ENCODE data around the gene WDR1.

The WDR1 gene

DNA sequence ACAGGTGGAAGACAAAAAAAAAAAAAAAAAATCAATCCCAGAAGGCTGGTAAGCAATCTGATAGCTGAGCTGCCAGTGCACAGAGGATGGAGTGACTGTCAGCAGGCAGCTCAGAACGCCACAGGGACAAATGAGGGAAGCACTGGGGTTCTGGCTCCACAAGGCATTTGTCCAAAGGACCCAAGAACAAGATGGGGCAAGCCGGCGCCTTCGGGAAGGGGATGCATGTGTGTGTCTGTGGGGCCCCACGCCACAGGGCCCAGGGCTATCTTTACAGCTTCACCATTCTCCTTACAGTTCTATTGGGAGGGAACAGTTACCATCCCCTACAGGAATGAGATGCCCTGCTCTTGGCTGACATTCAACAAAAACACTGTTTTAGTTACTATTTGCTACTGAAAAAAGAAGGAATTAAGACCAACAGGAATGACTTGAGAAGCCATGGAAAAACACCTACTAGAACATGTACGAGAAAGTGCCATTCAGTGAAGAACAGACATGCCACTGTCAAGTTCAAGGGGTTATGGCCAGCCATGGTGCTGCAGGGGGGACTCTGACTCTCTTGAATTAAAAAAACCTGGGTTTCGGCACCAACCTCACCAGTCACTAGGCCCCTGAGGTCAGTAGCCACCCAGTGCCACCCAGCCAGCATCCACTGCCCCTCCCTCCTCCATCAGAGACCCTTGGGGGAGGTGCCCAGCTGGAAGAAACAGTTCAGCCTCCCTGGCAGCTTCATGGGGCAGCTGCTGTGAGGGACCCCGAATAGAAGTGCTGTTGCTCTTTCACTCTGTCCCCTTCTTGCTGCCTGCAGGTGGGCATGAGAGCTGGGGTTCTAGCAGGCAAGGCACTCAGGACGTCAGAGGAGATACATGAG, 18.5 kb downstream of the WDR1 start:
- DNase-seq, result no peak

DNA sequence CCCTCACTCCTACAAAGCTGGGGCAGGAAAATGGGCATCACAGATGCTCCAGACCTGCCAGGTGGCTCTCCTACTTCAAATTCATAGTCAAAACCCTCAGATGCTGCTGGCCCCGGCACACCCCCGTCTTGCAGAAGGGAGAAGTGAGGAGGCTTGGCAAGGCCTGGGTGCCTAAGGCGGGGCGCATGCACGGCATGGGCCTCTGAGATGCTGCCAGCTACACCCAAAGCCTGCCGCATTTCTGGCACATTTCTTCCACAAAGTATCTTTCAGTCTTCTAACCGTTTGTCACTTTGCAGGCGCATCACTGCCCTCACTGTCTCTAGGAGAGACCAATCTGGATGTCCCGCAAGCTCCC, 19.6 kb downstream of the WDR1 start:
- no peak for DNase-seq

DNA sequence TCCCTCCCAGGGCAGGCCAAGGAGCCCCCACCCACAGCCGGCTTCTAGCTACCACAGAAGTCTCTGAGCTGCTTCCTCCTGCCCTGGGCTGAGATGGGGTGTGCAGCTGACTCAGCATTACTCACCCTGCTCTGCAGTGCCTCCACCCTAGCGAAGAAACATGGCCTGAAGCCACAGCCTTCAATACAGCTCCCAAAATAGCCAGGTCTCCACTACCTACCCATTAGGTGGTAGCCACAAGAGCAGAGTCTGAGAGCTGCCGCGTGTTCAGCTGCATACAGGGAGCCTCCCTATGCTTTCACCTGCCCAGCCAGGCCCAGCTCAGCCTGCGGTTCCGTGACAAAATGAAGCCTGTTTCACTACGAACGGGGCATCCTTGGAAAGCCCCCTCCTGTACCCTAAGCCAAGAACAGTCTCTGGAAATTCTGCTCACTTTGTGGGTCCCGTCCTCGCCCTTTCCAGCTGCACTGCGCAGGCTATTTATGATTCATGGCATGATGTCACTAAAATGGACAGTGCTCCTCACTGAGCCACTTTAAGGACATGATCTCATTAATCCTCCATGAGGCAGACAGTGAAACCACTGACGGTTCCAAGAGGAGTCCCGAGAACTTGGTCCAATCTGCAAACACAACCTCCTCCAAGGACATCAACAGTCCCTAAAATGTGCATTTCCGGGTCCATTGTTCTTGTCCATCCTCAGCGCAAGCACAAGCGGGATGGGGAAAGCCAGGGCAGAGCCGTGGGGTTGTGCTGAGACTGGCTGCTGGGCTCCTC, 20.2 kb downstream of the WDR1 start:
- peak; percentile 82 to 86 for DNase-seq

DNA sequence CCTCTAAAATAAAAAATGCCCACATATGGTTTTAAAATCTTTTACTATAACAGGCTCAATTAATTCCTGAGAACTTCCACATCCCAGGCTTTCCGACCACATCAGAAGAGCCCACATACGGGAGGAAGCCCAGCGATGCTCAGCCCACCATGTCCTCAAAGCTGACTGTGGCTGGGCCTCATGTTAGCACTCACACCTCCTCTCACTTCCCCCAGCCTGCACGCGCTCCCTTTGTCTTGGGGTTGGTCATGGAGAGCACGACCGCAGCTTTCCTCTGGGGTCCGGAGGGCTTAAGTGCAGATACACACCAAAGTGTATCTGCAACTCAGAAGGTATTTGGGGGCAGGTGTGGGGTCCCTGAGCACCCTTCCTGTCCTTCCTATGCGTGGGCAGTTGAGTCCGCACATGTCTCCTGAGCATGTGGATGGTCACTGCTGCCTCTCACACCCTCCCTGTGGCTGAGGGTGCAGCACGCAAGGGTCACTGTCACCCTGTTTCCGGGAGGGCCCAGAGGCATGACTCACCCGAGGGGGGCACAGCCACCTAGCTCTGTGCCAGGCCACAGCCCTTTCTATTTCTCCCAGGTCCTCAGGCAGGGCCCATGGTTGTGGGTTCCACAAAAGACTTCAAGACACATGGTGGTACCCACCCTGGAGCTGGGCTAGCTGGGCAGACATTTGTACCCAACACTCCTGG, 21.2 kb downstream of the WDR1 start:
- DNase-seq, result no peak

DNA sequence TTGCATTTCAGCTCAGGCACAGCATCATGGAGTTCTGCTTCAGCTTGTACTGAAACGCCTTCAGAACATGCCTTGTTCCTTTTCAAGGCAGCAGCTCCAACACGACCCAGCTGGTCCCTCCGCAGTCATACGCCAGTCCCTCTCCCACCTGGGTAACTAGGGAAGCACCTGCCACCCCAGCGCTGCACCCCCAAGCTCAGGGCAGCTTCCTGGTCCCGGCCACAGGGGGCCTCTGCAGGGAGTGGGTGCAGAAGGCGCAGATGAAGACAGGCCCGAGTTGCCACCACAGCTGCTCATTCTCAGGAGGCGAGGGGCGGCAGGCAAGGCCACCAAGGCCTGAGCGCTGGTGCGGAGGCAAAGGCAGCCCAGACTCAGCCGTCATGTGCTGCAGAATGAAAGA, 21.8 kb downstream of the WDR1 start:
- DNase-seq, result no peak

DNA sequence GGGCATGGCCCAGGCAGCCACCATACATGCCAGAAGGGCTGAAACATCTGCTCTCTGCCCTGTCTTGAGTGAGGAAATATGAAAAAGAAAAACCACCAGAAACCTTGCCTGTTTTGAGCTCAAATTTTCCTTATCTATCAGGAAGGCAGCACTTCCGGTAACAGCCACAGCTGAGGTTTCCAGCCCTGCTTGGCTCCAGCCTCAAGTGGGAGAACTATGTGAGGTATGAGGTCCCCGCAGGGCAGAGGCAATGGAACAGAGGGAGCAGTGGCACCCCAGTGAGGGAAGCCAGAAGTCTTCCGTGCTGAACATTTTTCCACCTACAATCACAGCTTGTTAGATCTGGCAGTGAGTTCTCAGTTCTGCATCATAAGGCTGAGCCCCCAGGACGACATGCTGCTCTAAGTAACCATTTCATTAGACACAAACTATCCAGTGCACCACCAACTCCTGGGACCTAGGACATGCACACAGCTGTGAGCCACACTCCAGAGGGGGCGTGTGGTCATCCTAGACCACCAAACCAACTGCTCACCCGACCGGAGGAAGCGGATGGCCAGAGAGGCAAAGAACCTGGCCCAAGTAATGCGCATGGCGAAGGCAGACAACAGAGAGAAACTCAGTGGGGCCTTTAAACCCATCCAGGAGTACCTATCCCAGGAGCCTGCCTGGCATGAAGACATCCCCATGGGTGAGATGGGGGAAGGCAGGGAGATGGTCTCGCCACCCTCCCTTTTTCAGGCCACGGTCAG, 22.6 kb downstream of the WDR1 start:
- peak in 1 of 2 experiments; percentile 61 for DNase-seq

DNA sequence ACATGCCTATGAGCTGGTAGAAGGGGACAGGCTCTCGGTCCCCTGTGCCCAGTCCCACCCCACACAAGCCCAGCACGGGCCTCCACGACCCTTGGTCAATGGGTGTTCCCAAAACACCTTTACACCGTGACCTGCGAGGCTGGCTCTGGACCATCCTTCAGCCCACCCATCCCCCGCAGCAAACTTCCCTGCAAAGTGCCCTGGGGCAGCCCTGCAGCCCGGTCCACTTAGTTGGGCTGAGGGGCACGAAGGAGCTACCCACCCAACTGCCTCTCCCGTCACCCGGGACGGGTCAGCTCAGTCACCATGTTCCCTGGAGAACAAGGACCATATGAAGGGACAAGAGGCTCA, 23.4 kb downstream of the WDR1 start:
- no peak for DNase-seq

DNA sequence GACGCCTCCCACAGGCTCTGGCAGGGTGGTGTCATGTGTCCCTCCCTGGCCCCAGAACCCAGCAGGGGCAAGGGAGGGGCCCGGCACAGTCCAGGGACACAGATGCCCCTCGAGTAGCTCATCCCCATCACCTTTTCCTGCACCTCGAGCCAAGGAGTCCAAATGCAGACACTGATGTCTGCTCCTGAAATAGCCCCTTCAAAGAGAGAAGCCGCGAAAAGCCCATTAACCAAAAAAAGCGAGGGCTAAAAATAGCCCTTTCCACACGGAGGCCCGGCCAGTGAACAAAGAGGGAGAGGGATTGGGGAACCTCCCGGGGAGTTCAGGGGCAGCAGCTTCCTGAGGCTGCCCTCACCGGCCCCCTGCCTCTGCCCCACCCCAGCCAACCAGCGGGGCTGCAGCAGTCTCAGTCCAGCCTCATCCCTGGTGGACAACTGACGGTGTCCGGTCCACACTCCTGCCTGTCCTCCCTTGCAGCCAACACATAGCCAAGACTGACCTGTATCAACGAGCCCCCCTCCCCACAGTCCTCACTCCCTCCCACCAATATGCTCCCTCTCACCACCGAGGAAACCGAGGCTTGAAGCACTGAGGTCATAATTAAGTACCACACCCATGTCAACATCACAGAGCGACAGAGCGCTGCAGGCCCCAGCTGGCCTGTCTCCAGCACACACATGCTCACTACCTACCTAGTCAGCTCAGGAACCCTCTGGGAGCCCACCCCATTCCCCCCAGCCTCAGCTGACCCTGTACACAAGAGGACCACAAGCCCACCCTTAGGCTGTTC, 23.9 kb downstream of the WDR1 start:
- no peak for DNase-seq

DNA sequence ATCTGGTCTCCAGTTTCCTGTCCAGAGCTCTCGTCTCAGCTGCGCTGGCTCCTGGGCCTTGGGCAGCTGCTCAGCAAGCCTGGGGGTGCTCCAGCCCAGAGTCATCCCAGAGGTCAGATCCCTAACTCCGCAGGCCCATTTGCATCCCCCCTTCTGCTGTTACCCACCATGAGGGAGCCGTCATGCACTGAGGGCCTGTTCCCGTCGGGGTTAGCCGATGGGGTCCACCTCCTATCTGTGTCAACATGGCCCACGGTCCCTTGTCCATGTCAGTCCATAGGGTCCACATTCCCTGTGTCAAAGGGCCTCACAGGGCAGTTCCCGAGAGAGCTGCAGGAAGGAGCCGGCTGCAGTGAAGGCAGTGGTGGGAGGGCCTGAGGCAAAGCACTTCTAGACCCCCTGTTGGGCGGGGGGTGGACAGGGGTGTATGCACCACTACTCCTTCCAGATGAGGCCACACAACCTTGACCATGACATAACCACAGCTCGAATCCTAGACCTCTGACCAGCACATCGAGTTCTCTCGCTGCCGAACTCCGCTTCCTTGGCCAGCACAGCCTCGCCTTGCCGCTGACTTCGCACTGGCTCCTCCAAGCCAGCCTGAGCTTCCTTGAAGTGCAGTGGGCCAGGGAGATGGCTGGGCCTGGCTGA, 24.9 kb downstream of the WDR1 start:
- DNase-seq, result no peak

DNA sequence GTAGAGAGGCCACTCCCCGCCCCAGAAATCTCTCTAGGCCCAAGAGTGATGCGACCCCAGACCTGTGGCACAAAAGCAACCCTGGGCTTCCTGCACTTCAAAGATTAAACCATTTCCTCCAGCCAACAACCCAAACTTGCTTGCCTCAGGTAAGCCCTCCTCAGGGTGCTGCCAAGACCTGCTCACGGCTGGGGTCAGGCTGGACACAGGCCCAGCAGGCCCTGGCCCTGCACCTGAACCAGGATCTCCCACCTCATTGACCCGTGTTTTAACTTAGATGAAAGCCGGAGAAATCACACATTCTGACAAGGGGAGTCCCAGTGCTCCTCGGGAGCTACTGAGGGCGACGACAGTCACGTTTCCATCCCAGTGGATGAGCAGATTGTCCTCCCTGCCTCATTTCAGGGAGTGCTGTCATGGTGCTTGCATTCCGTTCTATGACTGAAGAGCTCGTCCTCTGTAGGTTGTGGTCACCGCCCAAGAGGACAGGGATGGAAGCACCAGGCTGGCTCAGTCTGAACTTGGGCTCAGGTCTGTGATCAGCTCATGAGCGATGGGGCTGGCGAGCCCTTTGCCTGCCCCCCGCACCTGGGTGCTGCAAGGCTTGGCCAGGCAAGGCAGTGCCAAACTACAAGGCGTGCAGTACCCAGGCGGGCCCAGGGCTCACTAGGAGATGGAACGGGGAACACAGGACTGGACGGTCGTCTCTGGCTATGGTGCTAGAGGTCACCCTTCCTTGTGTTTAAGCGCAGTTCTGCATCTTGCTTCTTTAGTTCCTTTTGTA, 25.9 kb downstream of the WDR1 start:
- DNase-seq, result no peak

DNA sequence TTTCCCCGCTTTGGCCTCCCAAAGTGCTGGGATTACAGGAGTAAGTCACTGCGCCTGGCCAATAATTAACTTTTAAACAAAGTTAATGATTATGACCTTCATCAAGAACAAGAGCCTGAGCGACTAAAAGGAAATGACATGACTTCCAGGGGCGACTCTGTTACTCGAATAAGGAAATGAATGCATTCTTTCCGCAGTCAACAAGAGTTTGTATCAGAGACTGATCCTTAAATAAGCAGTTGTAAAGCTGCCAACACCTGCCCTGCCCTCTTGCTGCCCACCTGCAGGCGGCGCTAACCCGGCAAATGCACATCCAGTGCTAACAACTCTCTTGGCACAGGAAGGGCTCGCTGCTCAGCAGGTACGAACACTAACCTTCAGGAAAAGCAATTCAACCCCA, 27.3 kb downstream of the WDR1 start:
- DNase-seq, result no peak

DNA sequence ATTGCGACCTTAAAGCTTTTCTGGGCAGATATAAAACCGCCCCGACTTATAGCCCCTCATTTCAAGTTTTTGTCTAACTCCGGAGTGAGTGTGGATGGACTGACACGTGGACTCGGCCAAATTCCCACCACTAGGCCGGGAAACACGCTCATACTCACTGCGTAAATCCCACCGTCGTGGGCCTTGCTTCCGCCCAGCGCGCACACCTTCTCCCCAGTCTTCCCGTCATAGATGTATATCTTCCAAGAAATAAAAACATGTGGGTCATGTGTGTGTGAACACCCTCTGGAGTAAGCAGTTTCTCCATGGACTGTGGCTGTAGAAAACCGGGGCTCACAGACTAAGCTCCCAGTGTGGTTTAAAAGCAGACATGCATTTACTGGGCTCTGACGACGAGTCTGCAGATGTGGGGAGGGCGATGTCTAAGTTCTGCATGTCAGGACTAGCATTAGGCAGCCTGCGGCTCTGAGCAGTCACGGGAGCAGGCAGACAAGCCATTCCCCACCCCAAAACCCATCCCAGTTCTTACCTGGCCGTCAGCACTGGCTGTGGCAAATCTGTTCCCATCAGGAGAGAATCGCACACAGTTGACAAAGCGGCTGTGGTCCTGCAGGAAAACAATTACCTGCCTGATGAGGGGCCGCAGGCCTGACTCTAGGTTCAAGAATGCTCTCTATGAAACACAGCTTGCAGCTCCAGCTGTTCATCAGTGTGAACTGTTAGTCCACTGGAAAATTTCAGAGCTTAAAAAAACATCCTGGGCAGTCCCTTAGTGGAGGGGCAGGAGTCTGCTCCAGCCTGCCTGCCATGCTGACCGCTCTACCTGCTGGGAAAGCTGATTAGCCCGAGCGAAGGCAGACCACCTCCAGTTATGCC, 28.2 kb downstream of the WDR1 start:
- DNase-seq, result no peak

DNA sequence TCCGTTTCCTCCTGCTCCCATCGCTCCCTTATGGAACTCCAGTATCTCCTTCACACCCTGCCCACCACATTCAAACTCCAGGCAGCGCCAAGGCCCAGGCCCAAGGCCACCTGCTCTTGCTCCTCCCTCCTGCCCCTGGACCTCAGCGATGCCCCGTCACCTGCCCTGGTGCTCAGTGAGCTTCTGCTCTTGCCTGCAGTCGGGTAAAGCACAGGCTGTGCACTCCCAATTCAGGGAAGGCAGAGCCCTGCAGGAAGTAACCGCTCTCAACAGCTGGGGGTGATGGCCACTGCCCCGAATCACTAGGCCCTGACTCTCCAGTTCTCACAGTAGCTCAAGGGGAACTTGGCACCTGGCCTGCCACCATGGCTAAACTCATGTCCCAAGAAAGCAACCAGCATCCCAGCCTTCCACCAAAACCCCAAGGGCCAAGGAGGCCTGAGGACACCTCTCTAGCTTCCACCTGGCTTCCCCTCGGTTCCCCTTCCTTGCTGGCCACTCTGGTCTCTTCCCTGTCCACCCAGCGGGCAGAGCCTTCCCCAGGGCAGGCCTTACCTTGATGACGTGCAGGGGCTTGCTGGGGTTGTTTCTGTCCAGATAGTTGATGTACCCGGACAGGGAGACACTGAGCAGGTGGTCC, 29.3 kb downstream of the WDR1 start:
- DNase-seq, result no peak

DNA sequence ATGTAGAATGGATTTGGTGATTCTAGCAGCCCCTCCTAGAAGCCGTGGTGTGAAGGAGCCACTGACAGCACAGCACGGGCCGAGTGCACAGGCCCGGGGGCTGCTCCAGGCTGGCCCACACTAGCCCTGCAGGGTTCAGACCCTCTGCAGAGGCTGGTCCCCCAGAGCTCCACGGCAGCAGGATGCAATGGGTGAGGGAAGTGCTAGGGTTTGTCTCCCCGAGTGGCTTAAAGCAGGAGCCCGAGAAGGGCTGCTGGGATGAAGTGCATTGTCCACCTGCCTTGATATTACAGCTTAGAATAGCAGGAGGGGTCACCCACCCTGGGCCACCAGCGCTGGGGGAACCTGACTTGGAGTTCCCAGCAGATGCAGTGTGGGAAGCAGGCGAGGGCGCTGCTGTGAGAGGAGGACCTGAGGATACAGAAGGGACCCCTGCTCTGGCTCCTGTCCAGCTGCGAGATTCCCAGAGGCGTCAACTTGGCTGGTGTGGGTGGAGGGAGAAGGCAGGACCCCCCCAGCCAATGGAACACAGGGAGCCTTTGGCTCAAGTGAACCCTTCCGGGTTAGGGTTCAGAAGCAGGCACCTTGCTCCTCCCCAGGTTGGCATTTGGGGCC, 30.0 kb downstream of the WDR1 start:
- DNase-seq, result no peak

DNA sequence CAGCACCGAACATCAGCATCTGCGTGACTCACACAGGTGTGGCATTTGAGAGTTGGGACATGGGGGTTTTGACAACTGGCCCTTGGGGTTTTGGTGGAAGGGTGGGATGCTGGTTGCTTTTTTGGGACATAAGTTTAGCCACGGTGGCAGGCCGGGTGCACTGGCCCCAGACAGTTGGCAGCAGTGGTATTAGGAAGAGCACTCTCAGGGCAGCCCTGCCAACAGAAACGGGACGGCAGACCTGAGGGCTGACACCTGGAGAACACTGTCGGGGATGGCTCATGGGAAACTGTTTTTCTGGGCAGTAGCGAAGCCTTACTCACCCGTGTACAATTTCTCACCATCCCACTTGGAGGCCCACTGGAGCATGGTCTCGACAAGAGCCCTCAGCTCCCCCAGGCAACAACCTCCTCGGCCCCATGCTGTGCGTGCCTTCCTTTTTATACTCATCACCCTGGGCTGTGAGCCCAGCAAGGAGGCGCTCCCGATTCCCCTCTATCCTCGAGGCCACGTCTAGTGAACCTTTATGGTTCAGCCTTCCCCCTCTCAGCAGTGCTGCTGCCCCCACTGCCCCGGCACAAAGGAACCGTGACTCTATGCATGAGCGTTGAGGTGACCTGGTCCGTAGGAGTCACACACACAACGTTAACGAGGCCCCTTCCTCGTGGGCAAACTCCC, 30.6 kb downstream of the WDR1 start:
- DNase-seq, result no peak

DNA sequence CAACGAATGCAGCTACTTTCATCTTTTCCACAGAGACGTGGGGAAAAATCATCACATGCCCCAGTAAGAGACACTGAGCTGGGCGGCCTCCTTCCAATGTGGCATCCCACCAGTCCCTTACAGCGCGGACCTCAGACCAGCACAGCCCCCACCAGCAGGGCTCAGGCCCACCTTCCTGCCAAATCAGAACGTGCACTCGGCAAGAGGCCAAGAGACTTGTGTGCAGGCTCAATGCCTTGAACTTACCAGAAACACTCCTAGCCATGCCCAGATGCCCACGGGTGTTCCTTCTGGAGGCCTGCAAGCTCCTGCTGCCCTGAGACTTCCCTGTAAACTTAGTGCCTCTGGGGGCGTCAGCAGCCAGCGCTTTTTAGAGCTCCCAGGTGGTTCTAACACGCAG, 31.2 kb downstream of the WDR1 start:
- no peak for DNase-seq

DNA sequence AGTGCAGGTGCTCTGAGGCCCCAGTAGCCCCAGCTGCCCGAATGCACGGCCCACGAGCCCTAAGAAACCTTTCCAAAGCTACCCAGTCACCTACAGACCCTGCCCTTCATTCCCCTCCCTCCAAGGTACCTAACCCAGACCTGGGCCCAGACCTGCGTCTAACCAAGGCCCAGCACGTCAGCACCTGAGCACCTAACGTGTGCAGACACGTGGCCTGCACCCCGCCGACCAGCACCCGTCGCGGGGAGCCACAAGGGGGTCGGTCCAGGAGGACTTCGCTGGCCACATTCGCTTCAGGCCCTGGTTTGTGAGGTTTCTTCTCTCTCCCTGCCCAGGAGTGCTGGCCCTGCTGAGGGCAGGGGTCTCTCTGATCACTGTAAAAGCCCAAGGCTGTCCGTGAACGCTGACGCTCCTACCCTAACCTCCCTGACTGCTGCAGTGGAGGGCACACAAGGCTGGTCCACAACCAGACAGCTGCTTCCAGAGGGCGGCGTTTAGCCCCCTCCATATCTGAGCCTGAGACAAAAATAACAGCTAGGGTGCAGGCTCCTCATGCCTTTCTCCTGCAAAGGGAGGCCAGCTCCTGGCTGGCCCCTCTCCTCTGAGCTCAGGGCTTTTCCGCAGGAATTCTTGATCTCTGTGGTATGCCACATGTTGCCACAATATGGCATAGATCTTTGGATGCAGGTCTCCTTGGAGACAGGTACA, 31.8 kb downstream of the WDR1 start:
- no peak for DNase-seq
